ENCODE data around the gene RAP1GAP2. TPM values are rescaled to one million over a fixed set of nuclear protein-coding genes. Genes with fewer than 3 reads are reported as not detected.

Gene RAP1GAP2
- total RNA-seq, 1 donor from 2014 or later: 17.0 TPM

DNA sequence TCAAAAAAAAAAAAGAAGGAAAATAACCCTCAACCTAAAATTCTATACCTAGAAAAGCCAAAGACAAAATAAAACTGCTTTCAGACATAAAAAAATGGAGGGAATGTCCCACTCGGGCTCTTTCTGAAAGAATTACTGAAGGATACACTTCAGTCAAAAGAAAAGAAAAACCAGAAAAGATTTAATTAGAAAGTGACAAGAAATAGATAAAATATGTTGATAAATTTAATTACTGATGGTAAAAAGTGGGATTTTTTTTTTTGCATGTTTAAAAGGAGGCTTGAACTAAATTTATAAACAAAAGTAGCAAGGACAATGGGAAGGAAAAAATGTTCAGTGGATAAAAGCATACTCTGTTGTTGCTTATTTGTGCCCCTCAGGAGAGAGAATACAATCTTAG is 178.1 kb downstream of the RAP1GAP2 start:
- TF ChIP-seq, protein P1, sequence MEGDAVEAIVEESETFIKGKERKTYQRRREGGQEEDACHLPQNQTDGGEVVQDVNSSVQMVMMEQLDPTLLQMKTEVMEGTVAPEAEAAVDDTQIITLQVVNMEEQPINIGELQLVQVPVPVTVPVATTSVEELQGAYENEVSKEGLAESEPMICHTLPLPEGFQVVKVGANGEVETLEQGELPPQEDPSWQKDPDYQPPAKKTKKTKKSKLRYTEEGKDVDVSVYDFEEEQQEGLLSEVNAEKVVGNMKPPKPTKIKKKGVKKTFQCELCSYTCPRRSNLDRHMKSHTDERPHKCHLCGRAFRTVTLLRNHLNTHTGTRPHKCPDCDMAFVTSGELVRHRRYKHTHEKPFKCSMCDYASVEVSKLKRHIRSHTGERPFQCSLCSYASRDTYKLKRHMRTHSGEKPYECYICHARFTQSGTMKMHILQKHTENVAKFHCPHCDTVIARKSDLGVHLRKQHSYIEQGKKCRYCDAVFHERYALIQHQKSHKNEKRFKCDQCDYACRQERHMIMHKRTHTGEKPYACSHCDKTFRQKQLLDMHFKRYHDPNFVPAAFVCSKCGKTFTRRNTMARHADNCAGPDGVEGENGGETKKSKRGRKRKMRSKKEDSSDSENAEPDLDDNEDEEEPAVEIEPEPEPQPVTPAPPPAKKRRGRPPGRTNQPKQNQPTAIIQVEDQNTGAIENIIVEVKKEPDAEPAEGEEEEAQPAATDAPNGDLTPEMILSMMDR (IDR thresholded peaks at IDR 0.05): no peak

GRCh38 chr17:2975469-2975958 is 179.3 kb downstream of the RAP1GAP2 start:
- peak overlapping the region; percentile 47 for H3K4me3 ChIP-seq
- ATAC-seq: peak; percentile 74 to 88
- intact Hi-C loops (cut with DNase I): no loop called here
- DNase-seq: no peak
- no peaks in the 10 kb centered on the region for H3K27me3 ChIP-seq (ENCODE audit: low read depth)
- no peaks in the 10 kb centered on the region for H3K9me3 ChIP-seq
- H3K36me3 ChIP-seq: no peaks in the 10 kb centered on the region
- H3K27ac ChIP-seq: no peak overlapping the region
- TF ChIP-seq, protein P1 (IDR thresholded peaks at IDR 0.05): no peak
- H3K4me1 ChIP-seq: no peaks in the 10 kb centered on the region

More for the DNA sequence above, 178.1 kb downstream of the RAP1GAP2 start:
- DNase-seq (no peak), ATAC-seq (no peak)
- Histone ChIP-seq H3K4me1 (no peaks in the 10 kb centered on the region), H3K27ac (no peak overlapping the region), H3K36me3 (no peaks in the 10 kb centered on the region), H3K9me3 (no peaks in the 10 kb centered on the region), H3K4me3 (no peak overlapping the region), H3K27me3 (ENCODE audit: low read depth) (no peaks in the 10 kb centered on the region)
- intact Hi-C loops (cut with DNase I): no loop called here

DNA sequence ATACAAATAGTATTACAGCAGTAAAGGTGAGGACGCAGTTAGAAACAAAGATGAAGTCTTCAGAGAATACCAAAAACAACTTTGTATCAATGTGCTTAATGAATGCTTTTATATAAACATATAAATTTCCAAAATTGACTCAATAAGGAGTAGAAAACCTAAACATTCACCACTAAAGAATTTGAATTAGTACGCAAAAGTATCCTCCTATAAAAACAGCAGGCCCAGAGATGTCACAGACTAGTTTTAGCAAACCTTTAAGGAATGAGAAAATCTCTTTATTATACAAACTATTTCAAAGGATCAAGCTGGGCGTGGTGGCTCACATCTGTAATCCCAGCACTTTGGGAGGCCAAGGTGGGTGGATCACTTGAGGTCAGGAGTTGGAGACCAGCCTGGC is 180.9 kb downstream of the RAP1GAP2 start:
- TF ChIP-seq, protein P1 (IDR thresholded peaks at IDR 0.05): no peak
- H3K36me3 ChIP-seq: no peaks in the 10 kb centered on the region
- intact Hi-C loops (cut with DNase I): no loop called here
- no peaks in the 10 kb centered on the region for H3K4me1 ChIP-seq
- H3K4me3 ChIP-seq: no peak overlapping the region
- no peaks in the 10 kb centered on the region for H3K9me3 ChIP-seq
- no peaks in the 10 kb centered on the region for H3K27me3 ChIP-seq (ENCODE audit: low read depth)
- DNase-seq (no peak), ATAC-seq (no peak)
- H3K27ac ChIP-seq: no peak overlapping the region

GRCh38 chr17:2978116-2978515 is 181.9 kb downstream of the RAP1GAP2 start:
- DNase-seq (no peak), ATAC-seq (no peak)
- H3K4me3 ChIP-seq: no peak overlapping the region
- H3K27ac ChIP-seq: no peak overlapping the region
- no peaks in the 10 kb centered on the region for H3K4me1 ChIP-seq
- intact Hi-C loops (cut with DNase I): no loop called here
- no peaks in the 10 kb centered on the region for H3K9me3 ChIP-seq
- H3K27me3 ChIP-seq (ENCODE audit: low read depth): no peaks in the 10 kb centered on the region
- no peaks in the 10 kb centered on the region for H3K36me3 ChIP-seq
- TF ChIP-seq, protein P1 (IDR thresholded peaks at IDR 0.05): no peak

DNA sequence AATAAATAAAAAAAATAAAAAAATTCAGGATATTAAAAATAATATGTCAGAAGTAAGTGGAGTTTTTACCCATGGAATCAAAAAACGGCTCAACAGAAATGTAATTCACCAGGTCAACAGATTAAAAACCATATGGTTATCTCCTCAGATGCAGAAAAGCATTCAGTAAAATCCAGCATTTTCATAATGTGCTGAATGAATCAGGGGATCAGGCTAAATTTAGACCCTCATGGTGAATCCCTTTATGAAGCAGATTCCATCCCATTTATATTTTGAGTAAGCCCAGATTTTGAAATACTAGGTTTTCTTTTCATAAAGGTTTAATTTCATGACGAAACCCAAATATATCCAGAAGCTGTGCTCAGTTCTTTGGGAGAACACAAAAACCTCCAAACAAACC is 182.8 kb downstream of the RAP1GAP2 start:
- Histone ChIP-seq H3K4me3 (no peak overlapping the region), H3K27me3 (ENCODE audit: low read depth) (no peaks in the 10 kb centered on the region), H3K4me1 (no peaks in the 10 kb centered on the region), H3K9me3 (no peaks in the 10 kb centered on the region), H3K36me3 (no peaks in the 10 kb centered on the region), H3K27ac (no peak overlapping the region)
- TF ChIP-seq, protein P1 (IDR thresholded peaks at IDR 0.05): no peak
- DNase-seq: no peak
- intact Hi-C loops (cut with DNase I): no loop called here
- ATAC-seq: no peak

All from lower lobe of right lung (tissue), 2 donors.